ENCODE results near the gene ALDH1L2. TPM values are rescaled to one million over a fixed set of nuclear protein-coding genes. Genes with fewer than 3 reads are reported as not detected.

ALDH1L2 gene
- polyA plus RNA-seq, 2 of the 4 experiments (the other 2 are of a cell fraction), result 2.4 to 28.1 TPM

DNA sequence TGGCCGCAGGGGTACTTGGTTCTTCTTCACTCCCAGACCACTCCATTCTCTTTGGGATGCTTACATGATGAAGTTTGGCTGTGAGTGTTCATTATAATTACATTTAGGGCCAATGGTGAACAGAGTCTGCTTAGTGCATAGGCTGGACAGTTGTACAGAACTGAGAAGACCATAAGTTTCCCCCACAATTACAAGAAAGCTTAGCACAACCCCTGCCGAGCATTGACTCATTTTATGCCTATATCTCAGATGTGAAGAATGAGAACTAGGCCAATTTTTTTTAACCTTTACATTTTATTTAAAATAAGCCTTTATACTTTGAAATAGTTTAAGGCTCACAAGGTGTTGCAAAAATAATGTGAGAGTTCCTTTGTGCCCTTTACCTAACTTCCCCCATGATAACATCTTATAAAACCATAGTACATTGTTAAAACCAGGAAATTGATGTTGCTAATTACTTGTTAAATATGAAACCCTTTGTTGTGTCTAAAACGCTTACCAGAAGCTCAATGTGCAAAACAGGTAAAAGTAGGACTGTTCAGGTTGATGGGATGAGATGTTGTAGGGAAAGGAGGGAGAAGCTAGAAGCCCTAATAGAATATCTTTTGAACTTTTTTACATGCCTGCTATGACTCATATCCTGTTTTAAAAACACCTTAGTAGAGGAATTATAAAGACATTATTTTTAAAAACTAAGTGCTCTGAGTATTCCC lies 47.2 kb downstream of the ALDH1L2 start:
- no peaks in the 10 kb centered on the region for H3K9me3 ChIP-seq
- TF ChIP-seq ESRRA (IDR thresholded peaks at IDR 0.05; ENCODE audit: borderline replicate concordance, low read length), result no peak
- TF ChIP-seq, protein P1, sequence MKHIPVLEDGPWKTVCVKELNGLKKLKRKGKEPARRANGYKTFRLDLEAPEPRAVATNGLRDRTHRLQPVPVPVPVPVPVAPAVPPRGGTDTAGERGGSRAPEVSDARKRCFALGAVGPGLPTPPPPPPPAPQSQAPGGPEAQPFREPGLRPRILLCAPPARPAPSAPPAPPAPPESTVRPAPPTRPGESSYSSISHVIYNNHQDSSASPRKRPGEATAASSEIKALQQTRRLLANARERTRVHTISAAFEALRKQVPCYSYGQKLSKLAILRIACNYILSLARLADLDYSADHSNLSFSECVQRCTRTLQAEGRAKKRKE (CRISPR knock-in tag; IDR thresholded peaks at IDR 0.05; ENCODE audit: low read depth), result no peak
- no peak for TF ChIP-seq CHD4 (IDR thresholded peaks at IDR 0.05; ENCODE audit: borderline replicate concordance)
- no peak for TF ChIP-seq FOSL2 (IDR thresholded peaks at IDR 0.05)
- TF ChIP-seq FOSL2 (CRISPR knock-in tag; IDR thresholded peaks at IDR 0.05), result 0 out of 2 replicates have a peak, but pooled peaks have one; percentile 13
- no peak for TF ChIP-seq POLR2A (IDR thresholded peaks at IDR 0.05; ENCODE audit: low read length)
- TF ChIP-seq JUNB (IDR thresholded peaks at IDR 0.05), result no peak
- no peak for TF ChIP-seq RCOR1 (IDR thresholded peaks at IDR 0.05; ENCODE audit: low read depth, low read length)
- no peak for TF ChIP-seq TFCP2L1 (CRISPR knock-in tag; IDR thresholded peaks at IDR 0.05)
- TF ChIP-seq ZNF302 (CRISPR knock-in tag; IDR thresholded peaks at IDR 0.05), result no peak
- 90% methylated on average over 3 of the region's 3 CpGs for WGBS (ENCODE audit: missing lambda C conversion rate)
- ATAC-seq (no peak), DNase-seq (ENCODE audit: low read depth in 1 of 2, low spot score in 1 of 2) (no peak), FAIRE-seq (peak; percentile 84)
- CTCF ChIA-PET, result interaction anchor here (2.2 kb wide), 1 partner anchor 16 kb away, joined by 7 read pairs; no protein-coding TSS in a partner anchor
- H3K4me1 ChIP-seq, result peaks cover 7% of the 10 kb centered on the region; the same call in 2 of the 3 replicates
- no peak overlapping the region for H3K4me3 ChIP-seq
- no peak overlapping the region for H3K27ac ChIP-seq
- POLR2A ChIA-PET, result no interaction called here
- no peak overlapping the region for H3K4me2 ChIP-seq

DNA sequence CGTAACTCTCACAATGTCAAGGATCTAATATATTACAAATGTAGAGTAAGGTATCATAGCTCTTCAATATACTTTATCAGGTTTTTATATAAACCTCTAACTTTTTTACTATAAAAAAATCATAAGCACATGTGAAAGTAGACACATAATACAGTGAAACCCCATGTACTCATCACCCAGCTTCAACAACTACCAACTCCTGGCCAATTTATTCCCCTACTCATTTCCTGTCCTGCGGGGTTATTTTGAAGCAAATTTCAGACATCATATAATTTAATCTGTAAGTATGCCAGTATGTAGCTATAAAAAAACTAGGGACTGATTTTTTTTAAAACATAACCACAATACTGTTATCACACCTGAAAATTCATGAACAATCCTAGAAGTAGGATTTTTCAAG lies 50.4 kb downstream of the ALDH1L2 start:
- FAIRE-seq, result no peak
- H3K4me2 ChIP-seq, result no peak overlapping the region
- no peak for DNase-seq (ENCODE audit: low read depth in 1 of 2, low spot score in 1 of 2)
- ATAC-seq, result no peak
- 93% methylated on average over 2 of the region's 2 CpGs for WGBS (ENCODE audit: missing lambda C conversion rate)
- no peak overlapping the region for H3K4me3 ChIP-seq
- H3K9me3 ChIP-seq, result no peaks in the 10 kb centered on the region
- CTCF ChIA-PET, result interaction anchor here (0.5 to 1.1 kb wide), 5 partner anchors 20 to 832 kb away, joined by 3 to 6 read pairs (median 3); no protein-coding TSS in a partner anchor
- TF ChIP-seq NPAS2 (CRISPR knock-in tag; IDR thresholded peaks at IDR 0.05; ENCODE audit: borderline replicate concordance) (no peak), BHLHE40 (IDR thresholded peaks at IDR 0.05; ENCODE audit: low read depth, low read length) (no peak), CHD4 (IDR thresholded peaks at IDR 0.05; ENCODE audit: borderline replicate concordance) (no peak), TP53 (CRISPR knock-in tag; IDR thresholded peaks at IDR 0.05) (no peak)
- H3K4me1 ChIP-seq, result peaks cover 13% of the 10 kb centered on the region; the same call in 2 of the 3 replicates
- H3K27ac ChIP-seq, result no peak overlapping the region
- POLR2A ChIA-PET, result no interaction called here

DNA sequence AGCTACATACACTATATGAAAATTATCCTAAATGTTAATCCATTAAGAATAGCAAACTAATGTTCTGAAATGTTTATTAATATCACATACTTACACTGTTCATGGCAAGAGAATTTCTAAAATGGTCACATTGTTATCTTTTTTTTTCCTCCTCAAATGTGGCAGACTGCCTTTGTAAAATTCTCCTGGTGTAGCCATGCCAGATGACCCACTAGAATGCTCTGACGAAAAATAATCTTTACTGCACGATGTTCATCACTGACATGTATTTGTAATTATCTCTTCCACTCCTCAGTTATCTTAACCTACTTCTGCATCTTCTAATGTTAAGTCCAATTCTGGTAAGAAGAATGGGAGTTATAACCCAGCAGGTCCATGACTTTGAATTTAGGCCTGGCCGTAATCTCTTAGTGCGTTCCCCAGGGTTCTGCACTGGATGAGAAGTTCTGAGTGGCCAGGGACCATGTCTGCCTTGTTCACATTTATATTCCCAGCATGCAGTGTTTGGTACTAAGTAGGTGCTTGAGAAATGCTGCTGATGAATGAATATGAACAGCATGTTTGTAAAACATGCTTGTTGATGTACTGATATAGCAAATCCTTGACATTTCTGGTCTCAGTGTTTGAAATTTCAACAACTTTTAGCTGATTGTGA lies 51.4 kb downstream of the ALDH1L2 start:
- Histone ChIP-seq H3K27ac (no peak overlapping the region), H3K4me1 (peaks cover 13% of the 10 kb centered on the region; the same call in 2 of the 3 replicates), H3K4me2 (no peak overlapping the region), H3K4me3 (no peak overlapping the region), H3K9me3 (no peaks in the 10 kb centered on the region)
- POLR2A ChIA-PET, result no interaction called here
- no peak for ATAC-seq
- CTCF ChIA-PET, result interaction anchor here (0.9 to 1.1 kb wide), 3 partner anchors 21 to 37 kb away, joined by 3 to 6 read pairs (median 3); no protein-coding TSS in a partner anchor
- no peak for TF ChIP-seq PHF8 (IDR thresholded peaks at IDR 0.05; ENCODE audit: borderline replicate concordance, low read depth)
- TF ChIP-seq NR3C1 (IDR thresholded peaks at IDR 0.05), result no peak
- TF ChIP-seq CEBPB (IDR thresholded peaks at IDR 0.05), result no peak
- TF ChIP-seq RNF2 (IDR thresholded peaks at IDR 0.05; ENCODE audit: borderline replicate concordance, low read depth), result no peak
- no peak for TF ChIP-seq SMC3 (IDR thresholded peaks at IDR 0.05)
- no peak for TF ChIP-seq NFE2L2 (conservative IDR thresholded peaks at IDR 0.05; ENCODE audit: low read length)
- 91% methylated on average over 4 of the region's 4 CpGs for WGBS (ENCODE audit: missing lambda C conversion rate)
- FAIRE-seq, result peak; percentile 65
- no peak for DNase-seq (ENCODE audit: low read depth in 1 of 2, low spot score in 1 of 2)
